ENCODE results near the gene RNU4-1. TPM values are rescaled to one million over a fixed set of nuclear protein-coding genes. Genes with fewer than 3 reads are reported as not detected.

RNU4-1 gene
- total and polyA plus RNA-seq, 10 of the 15 experiments (the other 5 are each of a cell fraction or from before 2014, with no cell fraction given), result under 0.01 to 15,332 (median 7.1) TPM; not detected in 3

DNA sequence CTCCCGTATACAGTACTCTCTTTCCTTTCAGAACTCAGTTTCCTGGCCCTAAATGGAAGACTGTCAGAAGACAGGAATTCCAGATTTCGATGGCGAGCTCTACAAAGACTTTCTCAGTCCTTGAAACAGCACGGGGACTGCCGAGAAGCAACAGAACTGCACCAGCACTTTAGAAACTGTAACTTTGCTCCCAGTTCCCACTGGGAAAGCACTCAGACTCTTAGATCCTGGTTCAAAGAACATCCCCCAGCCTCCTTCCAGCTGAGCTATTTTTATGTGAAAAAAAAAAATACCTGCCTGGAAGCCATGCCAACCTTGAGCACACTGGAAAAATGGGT is 29.3 kb downstream of the RNU4-1 start:
- H3K27me3 ChIP-seq (replicated peaks in 1 of 2; ENCODE audit: control insufficient read depth in 2 of 2, insufficient read depth in 2 of 2, low read length in 1 of 2), result peaks cover 1 to 4% of the 10 kb centered on the region in 2 experiments; a peak in 3 of 4 replicates
- ATAC-seq, result no peak
- CTCF ChIA-PET, result interaction anchor here (1.9 to 9.8 kb wide), 5 partner anchors 15 to 62 kb away, joined by 5 to 287 read pairs (median 14); partner anchors contain the start of gene RPLP0
- POLR2A ChIA-PET, result interaction anchor here (0.6 to 2.2 kb wide), 4 partner anchors 13 to 152 kb away, joined by 3 to 13 read pairs (median 6); no protein-coding TSS in a partner anchor
- 97% methylated on average over 5 of the region's 5 CpGs for WGBS (ENCODE audit: insufficient coverage, insufficient replicate concordance, low lambda C conversion rate, missing lambda C conversion rate)
- H3K79me2 ChIP-seq (ENCODE audit: control insufficient read depth, insufficient read depth, low read length), result no peaks in the 10 kb centered on the region
- H3K36me3 ChIP-seq (ENCODE audit: control insufficient read depth in 2 of 2, insufficient read depth in 2 of 2, low read length in 1 of 2), result no peaks in the 10 kb centered on the region
- no peaks in the 10 kb centered on the region for H3K9me3 ChIP-seq (replicated peaks; ENCODE audit: control insufficient read depth, insufficient read depth, low read length)
- no peak overlapping the region for H3K27ac ChIP-seq (ENCODE audit: control insufficient read depth, insufficient read depth)
- in situ Hi-C loops (cut with MboI) (no loop called here), intact Hi-C loops (cut with micrococcal nuclease; ENCODE audit: unreplicated experiment) (loop anchor here (2.0 to 10.0 kb wide), 2 partner anchors 61 to 149 kb away; partner anchors contain the start of gene RAB35)
- no peaks in the 10 kb centered on the region for H4K20me1 ChIP-seq (ENCODE audit: control insufficient read depth, insufficient read depth)
- BruUV-seq (replicated peaks), result no TSS peak
- DNase-seq (ENCODE audit: low read depth, low spot score), result no peak
- H3K4me3 ChIP-seq, result no peak overlapping the region
- SMC1A ChIA-PET (ENCODE audit: uncharacterized antibody, unreplicated experiment), result interaction anchor here (0.7 to 7.8 kb wide), 2 partner anchors 11 to 35 kb away, joined by 3 to 152 read pairs; no protein-coding TSS in a partner anchor
- no peak for FAIRE-seq
- H3K4me2 ChIP-seq (ENCODE audit: control insufficient read depth, insufficient read depth), result no peak overlapping the region
- H2AFZ ChIP-seq (ENCODE audit: control insufficient read depth, low read depth, low read length), result no peak overlapping the region
- H3K4me1 ChIP-seq (ENCODE audit: control insufficient read depth, insufficient read depth, low read length), result 0 out of 2 replicates have a peak, but pooled peaks cover 3% of the 10 kb centered on the region
- H3K9ac ChIP-seq (ENCODE audit: control insufficient read depth, insufficient read depth, low read length), result no peak overlapping the region
- RAD21 ChIA-PET (ENCODE audit: unreplicated experiment), result interaction anchor here (0.6 to 4.1 kb wide), 3 partner anchors 31 to 1313 kb away, joined by 3 to 37 read pairs (median 11); no protein-coding TSS in a partner anchor
- no peak for TF ChIP-seq ATF2 (IDR thresholded peaks at IDR 0.05; ENCODE audit: low read length)
- no peak for TF ChIP-seq MXI1 (IDR thresholded peaks at IDR 0.05; ENCODE audit: low read depth, low read length)
- TF ChIP-seq BACH1 (IDR thresholded peaks at IDR 0.05; ENCODE audit: borderline replicate concordance), result no peak
- TF ChIP-seq SMAD5 (IDR thresholded peaks at IDR 0.05; ENCODE audit: low read depth), result no peak
- TF ChIP-seq ETV6 (conservative IDR thresholded peaks at IDR 0.05 in 1 of 2, IDR thresholded peaks at IDR 0.05 in 1 of 2; ENCODE audit: borderline replicate concordance in 1 of 2, low read depth in 1 of 2), result no peak
- TF ChIP-seq KLF5 (IDR thresholded peaks at IDR 0.05; ENCODE audit: partially characterized antibody), result no peak
- TF ChIP-seq, protein P1, sequence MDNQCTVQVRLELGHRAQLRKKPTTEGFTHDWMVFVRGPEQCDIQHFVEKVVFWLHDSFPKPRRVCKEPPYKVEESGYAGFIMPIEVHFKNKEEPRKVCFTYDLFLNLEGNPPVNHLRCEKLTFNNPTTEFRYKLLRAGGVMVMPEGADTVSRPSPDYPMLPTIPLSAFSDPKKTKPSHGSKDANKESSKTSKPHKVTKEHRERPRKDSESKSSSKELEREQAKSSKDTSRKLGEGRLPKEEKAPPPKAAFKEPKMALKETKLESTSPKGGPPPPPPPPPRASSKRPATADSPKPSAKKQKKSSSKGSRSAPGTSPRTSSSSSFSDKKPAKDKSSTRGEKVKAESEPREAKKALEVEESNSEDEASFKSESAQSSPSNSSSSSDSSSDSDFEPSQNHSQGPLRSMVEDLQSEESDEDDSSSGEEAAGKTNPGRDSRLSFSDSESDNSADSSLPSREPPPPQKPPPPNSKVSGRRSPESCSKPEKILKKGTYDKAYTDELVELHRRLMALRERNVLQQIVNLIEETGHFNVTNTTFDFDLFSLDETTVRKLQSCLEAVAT (IDR thresholded peaks at IDR 0.05), result no peak
- no peak for TF ChIP-seq CBX5 (IDR thresholded peaks at IDR 0.05; ENCODE audit: low read depth)
- no peak for TF ChIP-seq MEF2A (IDR thresholded peaks at IDR 0.05; ENCODE audit: insufficient read depth, low read depth, low read length)
- TF ChIP-seq SKIL (IDR thresholded peaks at IDR 0.05; ENCODE audit: low read depth, poor library complexity, severe bottlenecking), result no peak
- TF ChIP-seq HDAC2 (IDR thresholded peaks at IDR 0.05), result no peak
- TF ChIP-seq SUPT20H (IDR thresholded peaks at IDR 0.05; ENCODE audit: borderline replicate concordance, control insufficient read depth, low read depth, low read length), result no peak
- TF ChIP-seq ZBTB33 (IDR thresholded peaks at IDR 0.05), result no peak
- TF ChIP-seq, protein P2, sequence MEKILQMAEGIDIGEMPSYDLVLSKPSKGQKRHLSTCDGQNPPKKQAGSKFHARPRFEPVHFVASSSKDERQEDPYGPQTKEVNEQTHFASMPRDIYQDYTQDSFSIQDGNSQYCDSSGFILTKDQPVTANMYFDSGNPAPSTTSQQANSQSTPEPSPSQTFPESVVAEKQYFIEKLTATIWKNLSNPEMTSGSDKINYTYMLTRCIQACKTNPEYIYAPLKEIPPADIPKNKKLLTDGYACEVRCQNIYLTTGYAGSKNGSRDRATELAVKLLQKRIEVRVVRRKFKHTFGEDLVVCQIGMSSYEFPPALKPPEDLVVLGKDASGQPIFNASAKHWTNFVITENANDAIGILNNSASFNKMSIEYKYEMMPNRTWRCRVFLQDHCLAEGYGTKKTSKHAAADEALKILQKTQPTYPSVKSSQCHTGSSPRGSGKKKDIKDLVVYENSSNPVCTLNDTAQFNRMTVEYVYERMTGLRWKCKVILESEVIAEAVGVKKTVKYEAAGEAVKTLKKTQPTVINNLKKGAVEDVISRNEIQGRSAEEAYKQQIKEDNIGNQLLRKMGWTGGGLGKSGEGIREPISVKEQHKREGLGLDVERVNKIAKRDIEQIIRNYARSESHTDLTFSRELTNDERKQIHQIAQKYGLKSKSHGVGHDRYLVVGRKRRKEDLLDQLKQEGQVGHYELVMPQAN (conservative IDR thresholded peaks at IDR 0.05), result no peak

Data from GM12878 (cell line).